IMR-90 (cell line): Measurements from ENCODE around the gene ANXA8.

Experiments
- BHLHE40 ChIP-seq: fragments of 150-350 bp; IDR thresholded peaks from 2 replicates; pipeline ENCODE4 v1.6.1; 2016; ENCODE audit warnings: mild to moderate bottlenecking, low read depth, low read length
- CHD1 ChIP-seq: IDR thresholded peaks from 2 replicates; pipeline ENCODE4 v1.6.1; 2012; ENCODE audit warnings: low read depth, low read length, improper control_type of control experiment
- FOS ChIP-seq: fragments of 150-350 bp; IDR thresholded peaks from 2 replicates; pipeline ENCODE4 v1.6.1; 2016; ENCODE audit warnings: low read depth, low read length
- POLR2A ChIP-seq: IDR thresholded peaks from 2 replicates; pipeline ENCODE4 v1.6.1; 2012; ENCODE audit warnings: mild to moderate bottlenecking, low read depth, low read length
- RFX5 ChIP-seq: IDR thresholded peaks from 2 replicates; pipeline ENCODE4 v1.8.0; 2012; ENCODE audit warnings: low read depth, mild to moderate bottlenecking, low read length, moderate library complexity
- TF ChIP-seq, protein P1 (sequence below): conservative IDR thresholded peaks from 2 replicates; pipeline ENCODE4 v1.5.1; 2012; ENCODE audit warnings: mild to moderate bottlenecking, low read depth, low read length, improper control_type of control experiment
- TF ChIP-seq, protein P2 (sequence below): fragments of 150-350 bp; IDR thresholded peaks from 2 replicates; pipeline ENCODE4 v1.6.1; 2017; ENCODE audit warnings: mild to moderate bottlenecking, antibody characterized with exemption, low read length, low read depth
- TF ChIP-seq, protein P3 (sequence below): fragments of 150-350 bp; IDR thresholded peaks from 2 replicates; pipeline ENCODE4 v1.6.1; 2016; ENCODE audit warnings: low read depth, mild to moderate bottlenecking, low read length, moderate library complexity, borderline replicate concordance

DNA sequence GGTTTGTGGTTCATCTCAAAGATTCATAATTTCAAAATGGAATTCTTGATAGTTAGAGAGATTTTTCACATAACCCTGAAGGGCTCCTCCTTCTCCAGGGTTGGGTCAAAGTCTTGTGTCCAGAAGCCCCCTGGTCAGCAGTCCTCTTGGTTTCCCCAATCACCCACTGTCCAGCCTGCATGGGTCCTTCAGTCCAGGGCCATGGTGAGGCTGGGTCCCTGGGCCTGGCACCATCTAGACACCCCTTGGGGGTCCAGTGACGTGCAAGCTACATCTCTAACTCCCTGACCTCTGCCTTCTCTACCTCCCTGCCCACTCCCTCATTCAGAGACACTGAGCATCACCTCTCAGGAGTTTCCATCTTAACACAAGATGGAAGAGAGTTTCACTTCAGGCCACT lies 26.1 kb downstream of the ANXA8 start:
- TF ChIP-seq, protein P1, sequence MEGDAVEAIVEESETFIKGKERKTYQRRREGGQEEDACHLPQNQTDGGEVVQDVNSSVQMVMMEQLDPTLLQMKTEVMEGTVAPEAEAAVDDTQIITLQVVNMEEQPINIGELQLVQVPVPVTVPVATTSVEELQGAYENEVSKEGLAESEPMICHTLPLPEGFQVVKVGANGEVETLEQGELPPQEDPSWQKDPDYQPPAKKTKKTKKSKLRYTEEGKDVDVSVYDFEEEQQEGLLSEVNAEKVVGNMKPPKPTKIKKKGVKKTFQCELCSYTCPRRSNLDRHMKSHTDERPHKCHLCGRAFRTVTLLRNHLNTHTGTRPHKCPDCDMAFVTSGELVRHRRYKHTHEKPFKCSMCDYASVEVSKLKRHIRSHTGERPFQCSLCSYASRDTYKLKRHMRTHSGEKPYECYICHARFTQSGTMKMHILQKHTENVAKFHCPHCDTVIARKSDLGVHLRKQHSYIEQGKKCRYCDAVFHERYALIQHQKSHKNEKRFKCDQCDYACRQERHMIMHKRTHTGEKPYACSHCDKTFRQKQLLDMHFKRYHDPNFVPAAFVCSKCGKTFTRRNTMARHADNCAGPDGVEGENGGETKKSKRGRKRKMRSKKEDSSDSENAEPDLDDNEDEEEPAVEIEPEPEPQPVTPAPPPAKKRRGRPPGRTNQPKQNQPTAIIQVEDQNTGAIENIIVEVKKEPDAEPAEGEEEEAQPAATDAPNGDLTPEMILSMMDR, result no peak
- TF ChIP-seq RFX5 (no peak), POLR2A (no peak), CHD1 (no peak), FOS (no peak), BHLHE40 (no peak)
- TF ChIP-seq, protein P2, sequence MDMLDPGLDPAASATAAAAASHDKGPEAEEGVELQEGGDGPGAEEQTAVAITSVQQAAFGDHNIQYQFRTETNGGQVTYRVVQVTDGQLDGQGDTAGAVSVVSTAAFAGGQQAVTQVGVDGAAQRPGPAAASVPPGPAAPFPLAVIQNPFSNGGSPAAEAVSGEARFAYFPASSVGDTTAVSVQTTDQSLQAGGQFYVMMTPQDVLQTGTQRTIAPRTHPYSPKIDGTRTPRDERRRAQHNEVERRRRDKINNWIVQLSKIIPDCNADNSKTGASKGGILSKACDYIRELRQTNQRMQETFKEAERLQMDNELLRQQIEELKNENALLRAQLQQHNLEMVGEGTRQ, result no peak
- TF ChIP-seq, protein P3, sequence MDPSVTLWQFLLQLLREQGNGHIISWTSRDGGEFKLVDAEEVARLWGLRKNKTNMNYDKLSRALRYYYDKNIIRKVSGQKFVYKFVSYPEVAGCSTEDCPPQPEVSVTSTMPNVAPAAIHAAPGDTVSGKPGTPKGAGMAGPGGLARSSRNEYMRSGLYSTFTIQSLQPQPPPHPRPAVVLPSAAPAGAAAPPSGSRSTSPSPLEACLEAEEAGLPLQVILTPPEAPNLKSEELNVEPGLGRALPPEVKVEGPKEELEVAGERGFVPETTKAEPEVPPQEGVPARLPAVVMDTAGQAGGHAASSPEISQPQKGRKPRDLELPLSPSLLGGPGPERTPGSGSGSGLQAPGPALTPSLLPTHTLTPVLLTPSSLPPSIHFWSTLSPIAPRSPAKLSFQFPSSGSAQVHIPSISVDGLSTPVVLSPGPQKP, result no peak
